Osteoblast (primary cell): ENCODE results near the gene PARD3B. TPM values are rescaled to one million over a fixed set of nuclear protein-coding genes. Genes with fewer than 3 reads are reported as not detected.
A peak's percentile ranks its signal among the peaks of the same experiment; 100 is the strongest.

ENCODE experiments used
- DNase-seq: peaks from one replicate; pipeline ENCODE4 v3.0.0; 2011; ENCODE audit warnings: low spot score, mixed read lengths; ENCODE audit not compliant: insufficient read length; ENCODE audit errors: missing footprints
- H2AFZ ChIP-seq: 2 replicates; pipeline ENCODE4 v1.6.0; 2011; ENCODE audit warnings: mild to moderate bottlenecking, low read length
- H3K27ac ChIP-seq: 2 replicates; pipeline ENCODE4 v1.5.1; 2011; ENCODE audit warnings: mild to moderate bottlenecking, low read depth, low read length, moderate library complexity
- H3K27me3 ChIP-seq: 2 replicates; pipeline ENCODE4 v1.6.0; 2012; ENCODE audit warnings: mild to moderate bottlenecking, control low read depth, inconsistent platforms, low read length, moderate library complexity; ENCODE audit not compliant: insufficient read depth
- H3K36me3 ChIP-seq: 2 replicates; pipeline ENCODE4 v1.5.1; 2011; ENCODE audit warnings: mild to moderate bottlenecking, low read length, control low read depth, moderate library complexity; ENCODE audit not compliant: insufficient read depth
- H3K4me1 ChIP-seq: 2 replicates; pipeline ENCODE4 v1.5.1; 2011; ENCODE audit warnings: mild to moderate bottlenecking, low read length, control low read depth, moderate library complexity; ENCODE audit not compliant: insufficient read depth
- H3K4me2 ChIP-seq: 2 replicates; pipeline ENCODE4 v1.6.0; 2011; ENCODE audit warnings: mild to moderate bottlenecking, low read length; ENCODE audit not compliant: insufficient read depth
- H3K4me3 ChIP-seq: fragments of 200-600 bp; sonication (generic); 3 replicates; pipeline ENCODE4 v1.5.1; 2012; ENCODE audit warnings: mild to moderate bottlenecking, low read length, inconsistent platforms; ENCODE audit not compliant: insufficient read depth
- H3K79me2 ChIP-seq: 2 replicates; pipeline ENCODE4 v1.6.0; 2012; ENCODE audit warnings: mild to moderate bottlenecking, low read length, control low read depth, inconsistent platforms; ENCODE audit not compliant: insufficient read depth
- H3K9me3 ChIP-seq: 2 replicates; pipeline ENCODE4 v1.5.1; 2011; ENCODE audit warnings: low read depth, low read length, control low read depth
- H4K20me1 ChIP-seq: 2 replicates; pipeline ENCODE4 v1.6.0; 2012; ENCODE audit warnings: mild to moderate bottlenecking, low read length, control low read depth; ENCODE audit not compliant: insufficient read depth
- total RNA-seq: library from RNA; depleted of rRNA; stranded (reverse); fragments of >200 nt; gene quantifications from 2 replicates; pipeline ENCODE4 v1.2.3, GENCODE V29; 2012
- TF ChIP-seq, protein P1 (sequence below): IDR thresholded peaks from 2 replicates; pipeline ENCODE4 v1.5.1; 2011; ENCODE audit warnings: mild to moderate bottlenecking, low read depth, low read length, moderate library complexity; ENCODE audit errors: extremely low read depth

Gene PARD3B
- total RNA-seq, 1 donor = 22.4 TPM

DNA sequence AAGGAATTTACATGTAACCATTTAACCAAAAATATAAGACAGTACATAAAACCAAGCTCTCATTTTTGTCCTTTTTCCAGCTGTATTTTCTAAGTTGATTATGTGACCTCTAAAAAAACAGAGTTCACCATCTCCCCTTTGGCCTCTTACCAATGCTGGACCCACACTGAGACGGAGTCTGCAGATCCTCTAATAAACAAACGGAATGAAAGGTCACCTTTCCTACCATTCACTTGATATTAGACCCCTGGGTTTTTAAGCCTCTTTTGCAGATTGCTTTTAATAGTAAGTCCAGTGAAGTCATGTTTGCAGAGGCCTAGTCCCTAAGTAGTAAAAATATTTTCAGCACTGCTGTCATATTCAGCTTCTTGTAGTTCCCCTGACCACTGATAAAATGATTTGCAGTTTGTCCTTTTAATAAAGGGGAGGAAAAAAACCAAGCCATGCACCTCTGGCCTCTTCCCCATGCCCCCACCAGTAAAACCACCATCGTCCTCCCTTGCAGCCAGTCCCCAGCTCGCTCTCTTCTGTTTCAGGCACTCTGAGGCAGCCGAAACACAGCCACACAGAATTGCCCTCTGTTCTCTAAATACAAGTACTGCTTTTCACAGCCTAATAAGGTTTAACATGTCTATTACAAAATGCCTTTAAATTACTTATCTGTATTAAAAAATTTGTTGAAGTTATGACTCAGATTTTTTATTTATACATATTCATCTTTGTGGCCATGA, 427.5 kb downstream of the PARD3B start:
- Histone ChIP-seq H3K4me3 (no peak overlapping the region), H3K9me3 (no peaks in the 10 kb centered on the region), H3K4me2 (no peak overlapping the region), H3K27me3 (no peaks in the 10 kb centered on the region), H3K4me1 (no peaks in the 10 kb centered on the region), H3K36me3 (no peaks in the 10 kb centered on the region), H3K27ac (no peak overlapping the region), H4K20me1 (no peaks in the 10 kb centered on the region), H2AFZ (no peak overlapping the region), H3K79me2 (no peaks in the 10 kb centered on the region)
- TF ChIP-seq, protein P1, sequence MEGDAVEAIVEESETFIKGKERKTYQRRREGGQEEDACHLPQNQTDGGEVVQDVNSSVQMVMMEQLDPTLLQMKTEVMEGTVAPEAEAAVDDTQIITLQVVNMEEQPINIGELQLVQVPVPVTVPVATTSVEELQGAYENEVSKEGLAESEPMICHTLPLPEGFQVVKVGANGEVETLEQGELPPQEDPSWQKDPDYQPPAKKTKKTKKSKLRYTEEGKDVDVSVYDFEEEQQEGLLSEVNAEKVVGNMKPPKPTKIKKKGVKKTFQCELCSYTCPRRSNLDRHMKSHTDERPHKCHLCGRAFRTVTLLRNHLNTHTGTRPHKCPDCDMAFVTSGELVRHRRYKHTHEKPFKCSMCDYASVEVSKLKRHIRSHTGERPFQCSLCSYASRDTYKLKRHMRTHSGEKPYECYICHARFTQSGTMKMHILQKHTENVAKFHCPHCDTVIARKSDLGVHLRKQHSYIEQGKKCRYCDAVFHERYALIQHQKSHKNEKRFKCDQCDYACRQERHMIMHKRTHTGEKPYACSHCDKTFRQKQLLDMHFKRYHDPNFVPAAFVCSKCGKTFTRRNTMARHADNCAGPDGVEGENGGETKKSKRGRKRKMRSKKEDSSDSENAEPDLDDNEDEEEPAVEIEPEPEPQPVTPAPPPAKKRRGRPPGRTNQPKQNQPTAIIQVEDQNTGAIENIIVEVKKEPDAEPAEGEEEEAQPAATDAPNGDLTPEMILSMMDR = no peak
- DNase-seq = no peak

DNA sequence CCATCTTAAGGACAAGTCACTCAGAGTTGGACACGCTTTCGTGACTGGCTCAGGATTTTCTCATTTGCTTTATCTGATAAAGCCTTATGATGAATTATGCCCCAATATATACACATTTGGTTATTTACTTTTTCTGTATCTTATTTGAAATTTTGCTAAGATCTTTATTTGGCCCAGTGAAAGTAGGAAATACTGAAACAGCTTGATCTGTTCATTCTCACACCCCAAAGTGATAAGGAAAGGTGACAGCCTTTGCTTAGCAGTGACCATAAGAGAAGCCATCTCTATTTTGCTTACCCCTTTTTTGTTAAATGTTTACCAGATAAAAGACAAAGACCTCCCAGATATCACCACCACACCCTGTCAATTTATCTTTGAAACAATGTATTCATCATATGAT, 428.3 kb downstream of the PARD3B start:
- Histone ChIP-seq H3K9me3 (no peaks in the 10 kb centered on the region), H3K79me2 (no peaks in the 10 kb centered on the region), H2AFZ (no peak overlapping the region), H3K4me1 (no peaks in the 10 kb centered on the region), H3K27ac (no peak overlapping the region), H3K4me2 (no peak overlapping the region), H3K4me3 (no peak overlapping the region), H3K36me3 (no peaks in the 10 kb centered on the region), H4K20me1 (no peaks in the 10 kb centered on the region), H3K27me3 (no peaks in the 10 kb centered on the region)
- TF ChIP-seq, protein P1 = no peak
- DNase-seq = no peak

DNA sequence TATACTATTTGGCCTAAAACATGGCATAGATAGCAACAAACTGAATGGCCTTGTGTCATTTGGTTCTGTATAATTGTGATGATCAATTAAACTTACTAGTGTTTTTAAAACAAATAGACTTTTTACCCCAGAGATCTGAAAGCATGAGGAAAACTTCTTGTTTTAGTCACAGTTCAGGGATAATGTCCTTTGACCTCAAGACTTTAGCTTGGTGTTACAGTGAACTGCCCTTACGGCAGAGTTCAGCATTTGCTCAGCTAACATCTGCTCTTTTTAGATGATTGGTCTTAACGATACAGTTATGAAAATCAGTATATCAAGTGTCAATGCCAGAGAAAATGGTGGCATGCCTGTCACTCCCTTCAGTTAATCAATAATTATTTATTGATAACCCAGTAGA, 429.2 kb downstream of the PARD3B start:
- Histone ChIP-seq H3K27me3 (no peaks in the 10 kb centered on the region), H3K4me3 (no peak overlapping the region), H3K27ac (no peak overlapping the region), H4K20me1 (no peaks in the 10 kb centered on the region), H3K4me2 (no peak overlapping the region), H3K36me3 (no peaks in the 10 kb centered on the region), H3K79me2 (no peaks in the 10 kb centered on the region), H3K4me1 (no peaks in the 10 kb centered on the region), H3K9me3 (no peaks in the 10 kb centered on the region), H2AFZ (no peak overlapping the region)
- DNase-seq = peak; percentile 38
- TF ChIP-seq, protein P1 = no peak

DNA sequence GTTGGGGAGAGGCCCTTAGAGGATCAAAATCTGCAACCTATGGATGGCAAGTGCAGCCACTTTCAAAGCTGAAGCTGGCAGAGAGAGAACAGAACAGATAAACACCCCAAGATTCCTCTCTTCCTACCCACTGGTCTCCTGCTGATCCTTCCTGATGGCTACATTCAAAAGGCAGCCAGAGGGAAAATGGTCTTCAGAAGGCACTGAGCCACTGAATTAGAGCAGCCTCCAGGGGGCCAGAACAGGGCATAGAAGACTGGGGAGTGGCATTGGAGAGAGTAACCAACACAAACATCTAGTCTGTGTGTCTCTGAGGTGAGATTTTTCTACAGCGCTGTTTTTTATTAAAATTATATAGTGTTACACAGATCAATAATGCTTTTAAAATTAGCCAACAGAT, 432.6 kb downstream of the PARD3B start:
- Histone ChIP-seq H3K36me3 (no peaks in the 10 kb centered on the region), H3K9me3 (no peaks in the 10 kb centered on the region), H3K27ac (no peak overlapping the region), H3K27me3 (no peaks in the 10 kb centered on the region), H4K20me1 (no peaks in the 10 kb centered on the region), H3K4me2 (no peak overlapping the region), H3K79me2 (no peaks in the 10 kb centered on the region), H2AFZ (no peak overlapping the region), H3K4me3 (no peak overlapping the region), H3K4me1 (no peaks in the 10 kb centered on the region)
- TF ChIP-seq, protein P1 = no peak
- DNase-seq = no peak
